Adrenal gland (tissue), 5 donors: ENCODE measurements around the gene UBE2R2.

Experiments used
- CTCF ChIP-seq, 6 experiments: fragments of 450-650 bp in 4 of 6; fragments of 200-600 bp in 2 of 6; sonication (generic) in 1 of 6; IDR thresholded peaks; 1 replicate in 5 of 6; 2 replicates in 1 of 6; pipeline versions ENCODE4 v1.5.1 to v1.8.0; 2016 to 2021; ENCODE audit warnings: antibody characterized with exemption in 6 of 6, mild to moderate bottlenecking in 2 of 6, moderate library complexity in 1 of 6
- POLR2A ChIP-seq, 2 donors: fragments of 450-650 bp; IDR thresholded peaks; one replicate each; pipeline ENCODE4 v1.6.1; 2017; ENCODE audit warnings: antibody characterized with exemption in 2 of 2, mild to moderate bottlenecking in 2 of 2, moderate library complexity in 1 of 2
- donor health status: DM: no; HTN: no; CAD: no.

GRCh38 chr9:33913541-33913940 lies 96.6 kb downstream of the UBE2R2 start:
- no peak for TF ChIP-seq POLR2A (IDR thresholded peaks at IDR 0.05)
- TF ChIP-seq CTCF (IDR thresholded peaks at IDR 0.05) = no peak
